ENCODE results near the gene HSPBP1.

GRCh38 chr19:55265173-55265572 lies 14.7 kb downstream of the HSPBP1 start:
- no peak for TF ChIP-seq GATA2 (IDR thresholded peaks at IDR 0.05; ENCODE audit: low read depth, low read length)
- no peak for TF ChIP-seq GATA3 (IDR thresholded peaks at IDR 0.05; ENCODE audit: low read depth, low read length)

Data from SH-SY5Y (cell line).